Iris pigment epithelial cell (primary cell): ENCODE data around the gene DUSP2.
"Not testable (repeated sequence)": the region's sequence is repeated elsewhere in the genome, so short reads cannot be mapped to it uniquely, and the experiment has no call there.

ENCODE experiments used
- DNase-seq: peaks from one replicate; pipeline ENCODE4 v3.0.0-alpha.2; 2011; ENCODE audit warnings: low read depth

DUSP2 gene

DNA sequence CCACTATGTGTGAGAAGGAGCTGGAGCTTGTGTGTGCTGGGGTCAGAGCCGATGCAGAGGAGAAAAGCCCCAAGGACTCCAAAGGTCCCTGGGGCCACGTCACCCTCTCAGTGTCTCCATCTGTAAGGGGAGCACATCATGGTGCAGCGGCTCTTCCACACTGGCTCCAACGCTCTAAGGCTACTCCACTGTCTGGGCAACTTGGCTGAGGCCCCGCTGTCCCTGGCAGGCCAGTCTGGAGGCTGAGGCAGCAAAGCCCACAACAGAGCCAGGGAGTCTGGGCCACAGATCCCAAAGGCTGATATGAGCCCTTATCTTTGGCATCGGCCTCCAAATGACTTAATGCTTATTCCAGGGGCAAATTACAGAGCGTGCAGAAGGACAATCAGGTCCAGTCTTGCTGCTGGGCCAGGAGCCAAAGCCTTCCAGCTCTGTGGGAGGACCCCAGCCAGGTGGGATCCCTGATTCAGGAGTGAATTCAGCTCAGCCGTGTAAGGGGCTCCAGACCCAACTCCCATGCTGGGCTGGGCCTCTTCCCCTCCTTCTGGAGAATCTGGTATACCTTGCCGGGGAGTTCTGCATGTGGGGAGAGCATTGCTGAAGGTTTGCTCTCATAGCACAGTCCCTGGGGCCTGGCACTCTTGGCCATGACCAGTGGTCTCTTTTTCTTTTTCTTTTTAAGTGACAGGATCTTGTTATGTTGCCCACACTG, 1.8 kb upstream of the DUSP2 start:
- DNase-seq, result no peak

DNA sequence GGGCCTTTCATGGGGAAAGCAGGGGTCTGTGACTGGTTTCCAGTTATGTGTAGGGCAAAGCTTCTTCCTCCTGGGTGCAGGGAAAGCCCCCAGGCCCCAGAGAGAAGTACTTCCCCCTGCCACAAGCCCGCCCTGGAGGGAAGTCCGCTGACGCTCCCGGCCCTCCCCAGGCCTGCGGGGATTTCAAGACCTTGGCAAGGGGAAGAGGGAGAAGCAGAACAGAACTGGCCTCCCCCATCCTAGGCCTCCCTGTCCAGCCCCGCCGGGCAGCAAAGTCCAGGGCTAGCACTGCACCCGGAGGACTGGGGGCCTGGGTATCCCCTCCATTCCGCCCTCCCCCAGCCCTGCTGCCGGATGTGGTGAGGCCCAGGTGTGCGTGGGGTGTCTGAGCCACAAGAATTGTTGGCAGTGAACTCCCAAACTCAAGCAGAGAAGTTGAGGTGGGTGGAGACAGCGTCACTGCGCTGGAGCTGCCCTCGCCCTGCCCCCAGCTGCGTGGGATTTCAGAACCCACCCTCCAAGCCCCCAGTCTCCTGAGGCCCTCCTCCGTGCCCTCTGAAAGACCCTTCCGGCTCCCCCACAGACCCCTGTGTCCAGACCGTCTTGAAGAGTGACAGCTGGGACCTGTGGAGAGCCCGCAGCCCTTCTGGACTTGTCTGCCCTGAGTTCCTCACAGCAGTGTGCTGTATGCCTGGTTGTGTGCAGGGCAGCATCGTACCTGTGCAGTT, 1.1 kb upstream of the DUSP2 start:
- no peak for DNase-seq

DNA sequence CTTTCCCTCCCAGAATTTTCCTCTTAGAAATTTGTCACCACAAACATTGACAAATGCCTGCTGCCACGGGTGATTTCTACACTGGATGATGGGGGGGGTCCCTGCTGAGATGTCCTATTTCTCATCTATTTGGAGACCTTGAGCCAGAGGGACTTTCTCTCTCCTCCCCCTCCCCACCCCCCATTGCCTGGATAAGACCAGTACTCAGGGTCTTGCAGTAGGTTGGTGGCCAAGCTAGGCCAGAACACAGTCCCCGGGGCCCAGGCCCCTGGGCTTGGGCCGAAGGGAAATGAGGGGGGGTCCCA, 560 bp upstream of the DUSP2 start:
- DNase-seq, result no peak

DNA sequence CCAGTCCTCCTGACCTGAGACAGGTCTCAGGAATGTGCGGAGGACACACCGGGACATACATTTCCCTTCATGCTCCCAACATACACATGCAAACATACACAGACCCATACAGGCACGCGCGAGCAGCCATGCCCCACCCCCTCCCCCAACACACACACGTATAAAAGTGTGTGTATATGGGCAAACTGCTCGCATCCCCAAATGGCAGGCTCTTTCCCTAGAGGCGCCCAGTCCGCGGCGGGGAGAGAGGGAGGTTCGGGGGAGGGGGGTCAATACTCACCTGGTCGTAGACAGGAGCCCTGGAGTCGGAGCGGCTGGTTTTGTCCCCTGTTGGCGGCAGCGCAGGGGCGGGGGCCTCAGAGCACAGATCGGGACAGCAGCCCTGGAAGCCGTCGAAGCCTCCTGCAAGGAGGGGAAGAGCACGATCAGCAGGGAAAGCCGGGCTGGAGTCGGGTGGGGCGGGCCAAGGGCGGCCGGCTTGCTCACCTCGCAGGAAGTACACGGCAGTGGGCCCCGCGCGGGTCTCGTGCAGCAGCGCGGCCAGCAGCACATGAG, 682 bp downstream of the DUSP2 start:
- DNase-seq, result no peak

DNA sequence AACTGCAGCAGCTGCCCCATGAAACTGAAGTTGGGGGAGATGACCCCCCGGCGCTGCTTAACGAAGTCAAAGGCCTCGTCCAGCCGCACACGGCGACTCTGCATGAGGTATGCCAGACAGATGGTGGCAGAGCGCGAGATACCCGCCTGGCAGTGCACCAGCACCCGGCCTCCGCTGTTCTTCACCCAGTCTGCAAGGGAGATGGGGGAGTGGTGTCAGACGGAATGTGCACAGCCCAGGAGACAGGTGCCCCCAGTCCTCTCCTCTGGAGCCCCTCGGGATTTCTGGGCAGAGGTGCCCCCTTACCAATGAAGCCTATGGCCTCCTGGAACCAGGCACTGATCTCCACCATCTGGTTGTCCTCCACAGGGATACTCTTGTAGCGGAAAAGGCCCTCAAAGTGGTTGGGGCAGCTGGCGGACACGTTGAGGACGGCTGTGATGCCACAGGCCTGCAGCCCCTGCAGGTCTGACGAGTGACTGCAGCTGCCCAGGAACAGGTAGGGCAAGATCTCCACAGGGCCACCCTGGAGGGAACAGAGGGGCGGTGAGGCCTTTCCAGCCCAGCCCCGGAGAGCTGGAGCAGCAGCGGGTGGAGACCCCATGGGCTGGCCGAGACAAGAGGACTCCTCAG, 1.3 kb downstream of the DUSP2 start:
- DNase-seq, result no peak

DNA sequence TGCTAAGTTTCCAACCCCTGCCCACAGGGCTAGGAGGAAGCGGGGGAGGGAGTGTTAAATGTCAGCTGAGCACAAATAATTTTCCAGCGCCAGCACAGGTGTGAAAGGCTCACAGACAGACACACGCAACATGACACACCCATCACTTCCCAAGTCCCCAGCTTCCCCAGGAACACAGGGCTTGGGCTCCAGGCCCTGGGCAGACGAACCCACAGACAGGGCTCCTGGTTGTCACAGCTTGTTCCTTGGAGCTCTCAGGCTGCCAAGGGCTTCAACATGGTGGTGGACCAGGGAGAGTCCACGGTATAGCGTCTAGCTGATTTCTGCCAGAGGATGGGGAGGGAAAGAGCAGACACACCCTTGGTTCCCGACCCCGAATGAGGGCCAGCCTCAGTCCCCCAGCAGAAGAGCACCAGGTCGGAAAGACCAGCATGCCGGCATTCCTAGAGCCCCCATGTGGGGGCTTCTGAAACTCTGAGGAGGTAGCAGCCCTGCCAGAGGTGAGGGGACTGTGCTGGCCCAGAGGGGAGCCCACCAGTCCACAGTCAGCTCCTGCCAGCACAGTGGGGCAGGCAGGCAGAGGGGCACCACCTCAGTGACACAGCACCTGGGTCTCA, 1.9 kb downstream of the DUSP2 start:
- DNase-seq, result no peak

DNA sequence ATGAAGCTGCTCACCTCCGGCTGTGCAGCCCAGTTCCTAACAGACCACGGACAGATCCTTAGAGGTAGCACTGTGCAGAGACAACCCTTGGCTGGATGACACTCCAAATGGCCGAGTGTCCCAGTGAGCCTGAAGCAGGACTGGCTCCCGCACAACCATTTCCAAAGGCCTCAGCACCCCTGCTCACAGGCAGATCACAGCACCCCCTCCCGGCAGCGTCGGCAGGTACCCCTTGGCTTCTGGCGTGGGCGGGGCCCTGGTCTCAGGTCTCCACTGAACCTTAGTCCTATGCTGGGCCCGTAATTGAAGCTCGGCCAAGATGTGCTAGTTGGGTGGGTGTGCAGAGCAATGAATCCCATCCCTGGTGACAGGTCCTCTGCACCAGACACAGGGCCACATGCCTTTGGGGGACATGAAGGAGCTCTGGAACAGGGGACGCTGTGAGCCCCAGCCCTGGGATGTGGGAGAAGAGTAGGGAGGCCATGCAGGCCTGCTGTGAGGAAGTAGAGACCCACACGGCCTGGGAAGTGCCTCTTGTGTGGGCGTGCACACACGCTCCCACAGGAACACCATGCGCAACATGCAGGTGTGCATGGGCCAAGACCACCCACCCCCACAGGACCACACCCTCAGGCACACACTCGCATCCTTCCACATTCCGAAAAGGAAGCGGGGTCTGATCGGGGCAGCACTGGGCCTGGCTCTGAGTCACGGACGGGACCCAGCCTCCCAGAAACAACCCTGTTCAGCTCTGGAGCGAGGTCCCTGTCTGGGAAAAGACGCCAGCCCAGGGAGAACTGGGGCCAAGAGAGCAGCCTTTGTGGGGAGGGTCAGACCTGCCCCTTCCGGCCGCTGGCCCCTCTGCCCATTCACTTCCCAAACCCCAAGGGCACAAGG, 2.8 kb downstream of the DUSP2 start:
- no peak for DNase-seq

DNA sequence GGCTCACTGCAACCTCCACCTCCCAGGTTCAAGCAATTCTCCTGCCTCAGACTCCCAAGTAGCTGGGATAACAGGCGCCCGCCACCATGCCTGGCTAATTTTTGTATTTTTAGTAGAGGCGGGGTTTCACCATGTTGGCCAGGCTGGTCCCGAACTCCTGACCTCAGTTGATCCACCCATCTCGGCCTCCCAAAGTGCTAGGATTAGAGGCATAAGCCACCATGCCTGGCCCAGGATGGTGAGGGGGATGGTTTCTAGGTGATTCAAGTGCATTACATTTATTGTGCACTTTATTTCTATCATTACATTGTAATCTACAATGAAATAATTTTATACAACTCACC, 3.6 kb downstream of the DUSP2 start:
- DNase-seq, result not testable (repeated sequence)

DNA sequence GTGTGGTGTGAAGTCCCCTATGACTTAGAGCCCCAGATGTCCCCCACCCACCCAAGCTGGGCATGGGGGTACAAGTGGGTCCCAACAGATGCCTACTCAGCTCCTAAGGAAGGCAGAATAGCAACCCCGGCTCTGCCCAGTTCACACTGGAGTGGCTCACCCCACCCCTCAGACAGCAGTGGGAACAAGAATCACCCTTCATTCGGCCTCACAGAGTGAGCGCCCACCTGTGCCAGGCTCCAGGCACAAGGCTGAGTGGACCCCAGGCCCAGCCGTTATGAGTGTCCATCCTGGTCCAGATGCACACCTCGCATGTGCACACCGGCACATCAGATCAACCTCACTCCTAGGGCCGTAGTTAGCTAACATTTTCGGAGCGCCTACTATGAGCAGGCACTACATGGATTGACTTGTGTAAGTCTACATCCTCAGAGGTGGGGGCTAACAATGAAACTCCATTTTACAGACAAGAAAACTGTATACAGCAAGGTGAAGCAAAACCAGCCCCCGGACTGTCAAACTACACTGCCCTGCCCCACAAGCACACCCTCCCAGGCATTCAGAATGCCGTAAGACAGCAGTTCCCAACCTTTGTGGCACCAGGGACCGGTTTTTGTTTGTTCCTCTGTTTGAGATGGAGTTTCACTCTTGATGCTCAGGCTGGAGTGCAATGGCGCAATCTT, 4.2 kb downstream of the DUSP2 start:
- DNase-seq, result no peak

DNA sequence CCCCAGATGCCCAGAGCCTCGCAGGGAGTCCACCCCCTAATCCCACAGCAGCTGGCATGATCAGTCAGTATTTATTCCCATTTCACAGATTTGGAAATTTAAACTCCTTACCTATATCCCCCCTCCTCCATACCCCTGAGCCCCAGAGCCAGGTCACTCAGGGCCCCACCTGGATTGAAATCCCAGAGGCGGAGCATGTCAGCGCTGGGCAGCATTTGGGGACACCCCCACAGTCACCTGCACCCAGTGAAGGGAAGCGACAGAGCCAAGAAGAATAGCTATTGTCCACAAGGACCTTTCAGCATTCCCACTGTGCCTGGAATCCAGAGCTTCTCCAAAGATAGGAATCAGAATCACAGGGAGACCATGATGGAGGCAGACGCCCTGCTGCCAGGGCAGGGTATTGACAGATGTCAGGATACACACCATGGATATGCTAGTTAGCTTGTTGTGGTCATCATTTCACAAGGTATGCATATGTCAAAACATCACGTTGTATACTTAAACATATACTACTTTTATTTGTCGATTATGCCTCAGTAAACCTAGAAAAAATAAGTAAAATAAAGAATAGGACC, 6.0 kb downstream of the DUSP2 start:
- no peak for DNase-seq

DNA sequence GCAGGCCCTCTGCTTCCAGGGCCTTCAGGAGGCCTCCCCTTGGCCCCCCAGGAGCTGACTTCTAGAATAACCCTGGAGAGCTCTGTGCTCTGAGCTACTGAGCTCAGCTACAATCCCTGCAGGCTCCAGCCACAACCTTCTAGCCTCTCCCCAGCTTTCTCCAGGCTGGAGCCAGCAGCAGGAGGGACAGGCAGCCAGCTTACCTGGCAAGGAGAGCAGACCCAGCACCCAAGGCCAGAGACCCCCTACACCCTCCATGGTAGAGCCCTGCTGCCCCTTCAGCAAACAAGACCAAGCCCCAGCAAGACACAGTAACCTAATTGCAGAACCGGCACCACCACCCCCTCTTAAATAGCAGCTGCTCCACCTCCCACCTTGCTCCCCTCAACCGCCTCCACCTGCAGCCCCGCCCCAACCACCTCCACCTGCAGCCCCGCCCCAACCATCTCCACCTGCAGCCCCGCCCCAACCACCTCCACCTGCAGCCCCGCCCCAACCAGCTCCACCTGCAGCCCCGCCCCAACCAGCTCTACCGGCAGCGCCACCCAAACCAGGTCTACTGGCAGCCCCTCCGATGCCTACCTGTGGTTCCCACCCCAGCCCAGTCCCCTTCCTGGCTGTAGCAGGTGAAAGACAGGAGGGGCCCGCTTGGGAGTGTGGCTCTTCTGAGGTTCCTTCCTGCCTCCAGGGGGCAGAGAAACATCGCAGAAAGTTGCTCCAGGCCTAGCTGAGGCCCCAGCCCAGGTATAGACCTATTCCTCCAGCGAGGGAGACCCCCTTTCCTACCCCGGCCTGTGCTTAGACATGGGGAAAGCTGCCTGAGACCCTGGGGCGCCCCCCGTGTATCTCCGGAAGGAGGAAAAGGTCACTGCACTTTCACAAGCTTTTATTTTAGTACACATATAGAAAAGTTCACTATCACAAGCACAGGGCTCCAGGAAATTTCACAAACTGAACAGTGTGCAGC, 6.8 kb downstream of the DUSP2 start, which contains the start of gene ASTL:
Gene ASTL, minus strand, starts transcription at position 324 of the 967 bp plus-strand sequence. Its CDS starts 66 bp downstream, at position 258.
- DNase-seq, result peak; percentile 34

DNA sequence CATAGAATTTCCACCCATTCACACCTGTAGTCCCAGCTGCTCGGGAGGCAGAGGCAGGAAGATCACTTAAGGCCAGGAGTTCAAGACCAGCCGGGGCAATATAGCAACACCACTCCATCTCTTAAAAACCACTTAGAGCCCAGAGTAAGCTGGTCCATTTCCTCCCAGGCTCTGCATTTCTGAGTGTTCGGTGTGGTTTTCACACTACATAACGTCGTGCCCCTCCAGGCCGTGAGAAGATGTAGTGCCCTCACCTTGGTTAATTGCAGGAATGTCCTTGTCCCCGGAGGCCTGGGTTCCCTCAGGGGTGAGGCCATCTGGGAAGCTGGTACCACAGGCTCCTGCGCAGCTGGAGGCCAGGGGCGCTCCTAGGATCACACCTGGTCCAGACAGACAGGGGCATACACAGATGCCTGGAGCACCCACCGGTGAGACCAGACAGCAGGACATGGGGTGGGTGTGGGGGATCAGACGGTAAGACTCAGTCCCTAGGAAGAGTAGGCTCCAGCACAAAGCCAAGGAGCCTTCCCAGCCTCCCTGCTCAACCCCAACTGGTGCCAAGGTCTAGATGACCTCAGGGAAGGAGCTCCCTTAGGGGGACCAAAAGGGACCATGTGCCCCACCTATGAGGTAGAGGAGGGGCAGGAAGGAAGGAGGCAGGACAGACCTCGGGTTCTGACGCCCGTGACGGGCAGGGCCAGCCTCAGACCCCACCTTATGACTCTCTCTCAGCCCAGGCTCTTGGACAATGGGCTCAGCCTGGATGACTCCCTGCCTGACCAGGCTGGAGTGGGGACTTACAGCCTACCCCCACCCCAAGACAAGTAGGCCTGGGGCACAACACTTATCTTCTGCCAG, 7.7 kb downstream of the DUSP2 start:
- no peak for DNase-seq

DNA sequence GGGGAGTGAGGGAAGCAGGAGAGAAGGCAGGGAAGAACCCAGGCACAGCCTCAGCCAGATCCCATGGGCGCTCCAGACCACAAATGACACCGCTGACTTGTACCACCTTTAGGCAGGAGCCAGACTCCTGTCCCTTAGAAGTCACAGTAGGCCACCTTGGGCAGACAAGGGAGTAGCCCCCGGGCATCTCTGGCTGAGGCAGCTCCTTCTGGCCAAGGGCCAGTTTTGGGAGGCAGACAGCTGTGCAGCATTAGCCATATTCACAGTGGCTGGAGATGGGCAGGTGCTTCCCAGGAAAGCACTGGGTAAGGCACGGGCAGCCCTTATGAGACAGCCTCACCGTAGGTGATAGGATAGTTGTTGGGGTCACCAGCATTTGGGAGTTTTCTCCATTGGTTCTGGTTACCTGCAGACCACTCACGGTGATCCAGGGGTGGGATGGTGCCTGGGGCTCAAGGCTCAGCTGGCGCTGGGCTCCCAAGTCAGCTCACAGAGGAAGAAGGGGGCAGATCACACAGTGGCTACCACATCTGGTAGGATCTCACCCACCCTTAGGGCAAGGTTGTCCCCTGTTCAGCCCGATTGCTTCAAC, 9.0 kb downstream of the DUSP2 start:
- DNase-seq, result no peak

DNA sequence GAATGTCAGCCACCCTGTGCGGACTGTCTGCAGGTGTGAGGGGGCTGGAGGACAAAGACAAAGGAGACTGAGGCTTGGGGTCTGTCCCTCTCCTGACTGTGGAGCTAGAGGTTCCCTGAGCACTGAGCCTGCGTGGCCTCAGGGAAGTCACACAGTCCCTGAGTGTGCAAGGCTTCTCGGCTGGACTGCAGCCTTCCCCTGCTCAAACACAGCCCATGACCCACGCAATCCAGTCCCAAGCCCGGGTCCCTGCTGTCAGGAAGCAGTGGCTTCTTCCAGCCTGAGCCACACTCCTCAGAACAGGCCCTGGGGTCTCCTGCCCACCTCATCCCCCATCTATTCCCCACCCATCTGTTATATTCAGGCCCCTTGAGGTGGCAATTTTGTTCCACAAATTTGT, 9.6 kb downstream of the DUSP2 start:
- DNase-seq, result no peak

DNA sequence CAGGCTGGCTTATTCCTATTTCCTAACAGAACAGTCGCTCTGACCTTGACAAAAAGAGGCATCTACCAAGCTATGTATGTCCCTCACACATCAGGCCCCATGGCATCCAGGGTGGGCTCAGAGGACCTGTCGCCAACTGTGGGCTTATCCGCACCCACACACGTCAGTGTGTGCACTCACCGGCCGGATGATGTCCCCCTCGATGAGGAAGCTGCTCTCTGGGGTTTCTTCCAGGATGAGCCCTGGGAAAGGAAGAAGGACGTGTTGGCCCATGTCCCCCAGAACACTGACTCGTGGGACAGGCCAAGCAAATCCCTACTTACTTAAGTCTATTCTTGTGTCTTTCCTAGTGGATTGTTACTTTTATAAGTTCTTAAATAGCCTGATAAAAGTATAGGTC, 10.1 kb downstream of the DUSP2 start:
- no peak for DNase-seq

DNA sequence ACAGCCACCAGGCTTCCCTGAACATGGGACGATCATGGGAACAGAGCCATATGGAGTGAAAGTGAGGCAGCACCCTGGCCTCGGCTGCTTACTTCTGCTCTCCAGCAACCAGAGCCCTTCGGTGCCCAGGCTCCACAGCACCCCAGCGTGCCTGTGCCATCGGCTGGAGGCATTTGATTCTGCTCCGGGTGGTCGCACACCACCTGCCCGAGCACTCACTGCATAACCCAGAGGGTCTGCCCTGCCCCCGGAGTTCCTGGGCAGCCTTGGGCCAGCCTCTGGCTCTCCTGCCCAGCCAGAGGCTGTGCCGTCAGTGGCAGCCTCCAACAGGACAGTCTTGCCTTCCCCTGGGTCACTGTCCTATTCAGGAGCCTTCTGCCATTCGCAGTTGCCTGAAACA, 10.8 kb downstream of the DUSP2 start:
- DNase-seq, result no peak

DNA sequence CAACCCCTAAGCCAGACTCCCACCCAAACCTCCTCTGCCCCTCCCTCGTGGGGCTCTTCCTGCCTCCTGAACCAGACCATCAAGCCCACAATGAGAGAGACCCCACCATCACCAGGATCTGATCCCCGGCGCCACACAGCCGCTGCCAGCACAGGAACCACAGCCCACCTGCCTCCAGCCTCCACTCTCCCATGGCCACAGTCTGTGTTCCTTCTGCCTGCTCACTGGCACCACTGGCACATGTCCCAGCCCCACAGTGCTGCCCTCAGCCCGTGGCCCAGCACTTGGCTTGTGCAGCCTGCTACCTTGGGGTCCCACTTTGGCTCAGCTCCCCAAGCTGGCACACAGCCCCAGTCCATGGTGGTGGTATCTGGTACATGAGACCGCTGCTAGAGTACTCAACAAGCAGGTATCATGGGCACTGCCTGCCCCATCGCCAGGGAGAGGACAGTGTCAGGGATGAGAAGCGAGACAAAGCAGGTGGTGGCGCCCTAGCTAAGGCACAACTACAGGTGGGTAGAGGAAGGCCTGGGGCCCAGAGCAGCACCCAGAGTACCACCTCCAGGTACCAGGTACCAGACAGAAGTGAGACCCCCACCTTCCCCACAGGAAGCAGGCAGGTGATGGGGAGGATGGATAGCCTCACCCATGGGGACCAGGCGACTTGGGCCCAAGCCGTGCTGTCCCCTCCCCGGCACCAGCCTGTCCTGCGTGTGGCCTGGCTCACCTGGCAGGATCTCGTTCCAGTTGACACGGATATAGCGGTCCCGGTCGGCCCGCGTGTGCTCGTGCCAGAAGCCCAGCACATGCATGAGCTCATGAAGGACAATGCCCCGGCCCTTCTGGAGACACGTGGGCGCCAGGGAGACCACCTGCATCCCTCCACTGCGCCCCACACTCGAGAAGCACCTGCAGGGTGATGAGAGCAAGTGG, 13.2 kb downstream of the DUSP2 start:
- no peak for DNase-seq
